Pericardium fibroblast (primary cell): ENCODE results near the gene TACC2. TPM values are rescaled to one million over a fixed set of nuclear protein-coding genes. Genes with fewer than 3 reads are reported as not detected.

Experiments used
- total RNA-seq: library from RNA; depleted of rRNA; stranded (reverse); fragments of >200 nt; gene quantifications from 2 replicates; pipeline ENCODE4 v1.2.3, GENCODE V29; 2015

The TACC2 gene
- total RNA-seq, result 8.4 and 14.1 TPM in 2 replicates

GRCh38 chr10:121988361-121989324 lies at the start of gene TACC2:
Gene TACC2 (plus strand): TSS chr10:121989163. CDS start chr10:122021982, 32,819 bp downstream.

GRCh38 chr10:121974535-121975294 lies 14.2 kb upstream of the TACC2 start, which contains the start of gene NSMCE4A:
Gene NSMCE4A (minus strand): TSS chr10:121975217. CDS start chr10:121975165, 52 bp downstream.

GRCh38 chr10:122271076-122271475 lies 282.1 kb downstream of the TACC2 start, which contains the start of gene BTBD16:
Gene BTBD16 (plus strand): TSS chr10:122271296. CDS start chr10:122275082, 3,786 bp downstream.

Other genes with a start within 250 kb of the TACC2 start
- 10.6 and 12.5 TPM in 2 replicates for gene ATE1, start 61.1 kb upstream of the TACC2 start, total RNA-seq
- gene NSMCE4A, start 13.9 kb upstream of the TACC2 start, total RNA-seq, result 17.5 and 25.1 TPM in 2 replicates